A673 (cell line): ENCODE data around the gene BPTF. TPM values are rescaled to one million over a fixed set of nuclear protein-coding genes. Genes with fewer than 3 reads are reported as not detected.
"Not testable (repeated sequence)": the region's sequence is repeated elsewhere in the genome, so short reads cannot be mapped to it uniquely, and the experiment has no call there.

Source experiments
- BruUV-seq: library from RNA; stranded (reverse); fragments of 400-500 nt; replicated peaks from 2 replicates; lab custom pipeline; 2021; lab: Mats Ljungman, UMichigan
- CTCF ChIA-PET: fragments of 300-600 bp; sonication (Branson Sonifier 250); formaldehyde crosslinking; loops from one replicate; lab custom pipeline; 2022; ENCODE audit warnings: antibody characterized with exemption; lab: Charles Lee
- POLR2A ChIA-PET: fragments of 300-600 bp; sonication (Branson Sonifier 250); formaldehyde crosslinking; loops from one replicate; lab custom pipeline; 2022; ENCODE audit warnings: antibody characterized with exemption; ENCODE audit not compliant: low non-redundant PET; lab: Charles Lee
- DNase-seq: peaks from one replicate; pipeline ENCODE4 v3.0.0-alpha.2; 2015; ENCODE audit warnings: low spot score
- H3K27ac ChIP-seq: fragments of 200-600 bp; sonication (generic); 2 replicates; pipeline ENCODE4 v1.5.1; 2016; ENCODE audit warnings: mixed run types, low read depth, mild to moderate bottlenecking, mixed read lengths, antibody characterized with exemption, low read length; ENCODE audit not compliant: poor library complexity, severe bottlenecking
- H3K27me3 ChIP-seq: fragments of 200-600 bp; sonication (generic); replicated peaks from 2 replicates; pipeline ENCODE4 v1.6.1; 2017; ENCODE audit warnings: mixed run types, low read depth, mild to moderate bottlenecking, mixed read lengths, antibody characterized with exemption, low read length; ENCODE audit not compliant: insufficient read depth, poor library complexity
- H3K36me3 ChIP-seq: fragments of 200-600 bp; sonication (generic); 2 replicates; pipeline ENCODE4 v1.6.1; 2016; ENCODE audit warnings: mixed run types, mild to moderate bottlenecking, mixed read lengths, antibody characterized with exemption, low read length; ENCODE audit not compliant: insufficient read depth, poor library complexity, severe bottlenecking
- H3K4me1 ChIP-seq: fragments of 200-600 bp; sonication (generic); 2 replicates; pipeline ENCODE4 v1.6.1; 2017; ENCODE audit warnings: mixed run types, mild to moderate bottlenecking, mixed read lengths, antibody characterized with exemption, low read length; ENCODE audit not compliant: insufficient read depth, poor library complexity, severe bottlenecking
- H3K4me3 ChIP-seq: fragments of 200-600 bp; sonication (generic); 2 replicates; pipeline ENCODE4 v1.5.1; 2016; ENCODE audit warnings: low read depth, mixed run types, mild to moderate bottlenecking, mixed read lengths, low read length; ENCODE audit not compliant: poor library complexity, severe bottlenecking
- H3K9me3 ChIP-seq: fragments of 200-600 bp; sonication (generic); 2 replicates; pipeline ENCODE4 v1.6.1; 2016; ENCODE audit warnings: mixed run types, low read depth, mild to moderate bottlenecking, mixed read lengths, antibody characterized with exemption, low read length; ENCODE audit not compliant: poor library complexity, severe bottlenecking
- CTCF ChIP-seq: fragments of 300-800, 200-600 bp; sonication (generic); conservative IDR thresholded peaks from 2 replicates; pipeline ENCODE4 v1.5.1; 2017; ENCODE audit warnings: low read depth, mild to moderate bottlenecking, antibody characterized with exemption, low read length, moderate library complexity, mixed read lengths
- EZH2 ChIP-seq: fragments of 200-600 bp; sonication (generic); IDR thresholded peaks from 2 replicates; pipeline ENCODE4 v1.6.1; 2017; ENCODE audit warnings: borderline replicate concordance, low read depth, mild to moderate bottlenecking, mixed read lengths, antibody characterized with exemption, low read length; ENCODE audit not compliant: poor library complexity, severe bottlenecking
- intact Hi-C: fragments of 100-400 bp; cut with micrococcal nuclease; formaldehyde crosslinking; loops from one replicate; pipeline ENCODE4 v1.10.0; 2022; ENCODE audit not compliant: unreplicated experiment
- total RNA-seq: library from RNA; stranded (reverse); gene quantifications from 2 replicates; pipeline ENCODE4 v1.2.3, GENCODE V29; 2021

Gene BPTF
- total RNA-seq, 1 experiment from 2014 or later: 108 TPM

GRCh38 chr17:67993998-67994361 lies 168.7 kb downstream of the BPTF start:
- no peaks in the 10 kb centered on the region for H3K36me3 ChIP-seq
- CTCF ChIA-PET: no interaction called here
- intact Hi-C loops: no loop called here
- peaks cover 10% of the 10 kb centered on the region for H3K4me1 ChIP-seq
- DNase-seq: no peak
- no peaks in the 10 kb centered on the region for H3K27me3 ChIP-seq
- H3K4me3 ChIP-seq: peak overlapping the region; percentile 83
- no peak for TF ChIP-seq EZH2
- no peak for TF ChIP-seq CTCF
- peak overlapping the region; percentile 93 for H3K27ac ChIP-seq
- no peaks in the 10 kb centered on the region for H3K9me3 ChIP-seq
- BruUV-seq: no TSS peak
- POLR2A ChIA-PET: no interaction called here

GRCh38 chr17:67994817-67995569 lies 169.7 kb downstream of the BPTF start:
- CTCF ChIA-PET: interaction anchor here (0.9 kb wide), 1 partner anchor 25 kb away, joined by 3 read pairs; no protein-coding TSS in a partner anchor
- Histone ChIP-seq H3K27me3 (no peaks in the 10 kb centered on the region), H3K36me3 (no peaks in the 10 kb centered on the region), H3K4me3 (peak overlapping the region; percentile 59), H3K9me3 (no peaks in the 10 kb centered on the region), H3K4me1 (peaks cover 10% of the 10 kb centered on the region), H3K27ac (no peak overlapping the region)
- POLR2A ChIA-PET: no interaction called here
- no TSS peak for BruUV-seq
- intact Hi-C loops: no loop called here
- no peak for DNase-seq
- TF ChIP-seq CTCF (no peak), EZH2 (no peak)

GRCh38 chr17:67995570-67996263 lies 170.4 kb downstream of the BPTF start:
- H3K27ac ChIP-seq: no peak overlapping the region
- peak; percentile 26 for DNase-seq
- BruUV-seq: no TSS peak

GRCh38 chr17:67996301-67997171 lies 171.2 kb downstream of the BPTF start, which contains the start of gene C17orf58:
C17orf58 (minus strand) TSS chr17:67996469; CDS start chr17:67996198, 271 bp downstream.
- H3K27ac ChIP-seq, intact Hi-C loops, H3K4me1 ChIP-seq, DNase-seq, H3K36me3 ChIP-seq, H3K27me3 ChIP-seq, POLR2A ChIA-PET, H3K9me3 ChIP-seq, BruUV-seq: not testable (repeated sequence)
- H3K4me3 ChIP-seq: peak within 1 kb of the TSS; percentile 59
- CTCF ChIA-PET: interaction anchor here (0.9 kb wide), 1 partner anchor 23 kb away, joined by 3 read pairs; no protein-coding TSS in a partner anchor

More at GRCh38 chr17:67995570-67996263, 170.4 kb downstream of the BPTF start:
- CTCF ChIA-PET: interaction anchor here (0.9 kb wide), 1 partner anchor 24 kb away, joined by 3 read pairs; no protein-coding TSS in a partner anchor
- POLR2A ChIA-PET: no interaction called here
- no peaks in the 10 kb centered on the region for H3K36me3 ChIP-seq
- H3K4me3 ChIP-seq: peak overlapping the region; percentile 59
- H3K9me3 ChIP-seq: no peaks in the 10 kb centered on the region
- TF ChIP-seq CTCF: peak; percentile 33
- TF ChIP-seq EZH2: no peak
- intact Hi-C loops: no loop called here
- no peaks in the 10 kb centered on the region for H3K27me3 ChIP-seq
- H3K4me1 ChIP-seq: peaks cover 10% of the 10 kb centered on the region
